H9 (cell line): ENCODE measurements around the gene TFF3. TPM values are rescaled to one million over a fixed set of nuclear protein-coding genes. Genes with fewer than 3 reads are reported as not detected.

ENCODE experiments used
- DNase-seq: peaks from one replicate; pipeline ENCODE4 v3.0.0-alpha.2; 2017
- H2AFZ ChIP-seq: one replicate; pipeline ENCODE4 v1.6.1; 2013; ENCODE audit warnings: mild to moderate bottlenecking, low read length, control low read depth, moderate library complexity
- H2AK5ac ChIP-seq: 2 replicates; pipeline ENCODE4 v1.6.1; 2013; ENCODE audit warnings: low read length, control low read depth, mixed read lengths; ENCODE audit not compliant: insufficient read length
- H2BK120ac ChIP-seq: one replicate; pipeline ENCODE4 v1.6.1; 2013; ENCODE audit warnings: low read depth, mild to moderate bottlenecking, low read length, control low read depth, inconsistent platforms; ENCODE audit not compliant: poor library complexity, severe bottlenecking
- H2BK12ac ChIP-seq: 2 replicates; pipeline ENCODE4 v1.6.1; 2013; ENCODE audit warnings: low read length, control low read depth, mixed read lengths, low read depth; ENCODE audit not compliant: insufficient read length
- H2BK15ac ChIP-seq: 2 replicates; pipeline ENCODE4 v1.6.1; 2013; ENCODE audit warnings: low read depth, low read length, control low read depth
- H2BK20ac ChIP-seq: one replicate; pipeline ENCODE4 v1.6.1; 2013; ENCODE audit warnings: low read depth, mild to moderate bottlenecking, low read length, control low read depth, inconsistent platforms; ENCODE audit not compliant: poor library complexity, severe bottlenecking
- H2BK5ac ChIP-seq: 2 replicates; pipeline ENCODE4 v1.6.1; 2013; ENCODE audit warnings: low read length, control low read depth, mixed read lengths; ENCODE audit not compliant: insufficient read length
- H3K14ac ChIP-seq: 2 replicates; pipeline ENCODE4 v1.6.1; 2013; ENCODE audit warnings: low read length, control low read depth; ENCODE audit not compliant: insufficient read depth
- H3K18ac ChIP-seq: 2 replicates; pipeline ENCODE4 v1.6.1; 2013; ENCODE audit warnings: low read depth, mild to moderate bottlenecking, mixed read lengths, low read length, control low read depth; ENCODE audit not compliant: insufficient read length
- H3K23ac ChIP-seq: 2 replicates; pipeline ENCODE4 v1.6.1; 2013; ENCODE audit warnings: low read length, control low read depth, mixed read lengths, low read depth; ENCODE audit not compliant: insufficient read length
- H3K23me2 ChIP-seq: 2 replicates; pipeline ENCODE4 v1.6.1; 2013; ENCODE audit warnings: low read depth, mild to moderate bottlenecking, mixed read lengths, low read length, control low read depth; ENCODE audit not compliant: insufficient read length, poor library complexity, severe bottlenecking
- H3K27ac ChIP-seq: 2 replicates; pipeline ENCODE4 v1.5.1; 2013; ENCODE audit warnings: low read length, control low read depth, mixed read lengths, low read depth; ENCODE audit not compliant: insufficient read length
- H3K27me3 ChIP-seq: 2 replicates; pipeline ENCODE4 v1.6.1; 2013; ENCODE audit warnings: low read length, control low read depth, inconsistent platforms; ENCODE audit not compliant: insufficient read depth
- H3K4ac ChIP-seq: 2 replicates; pipeline ENCODE4 v1.6.1; 2013; ENCODE audit warnings: low read depth, mild to moderate bottlenecking, control low read depth, inconsistent platforms, low read length, moderate library complexity
- H3K4me1 ChIP-seq: 2 replicates; pipeline ENCODE4 v1.6.1; 2013; ENCODE audit warnings: low read length, control low read depth, inconsistent platforms; ENCODE audit not compliant: insufficient read depth
- H3K4me2 ChIP-seq: 2 replicates; pipeline ENCODE4 v1.6.1; 2013; ENCODE audit warnings: low read length, control low read depth, mixed read lengths; ENCODE audit not compliant: insufficient read length, insufficient read depth
- H3K56ac ChIP-seq: 2 replicates; pipeline ENCODE4 v1.6.1; 2013; ENCODE audit warnings: low read depth, mild to moderate bottlenecking, mixed read lengths, low read length, control low read depth; ENCODE audit not compliant: insufficient read length
- H3K79me1 ChIP-seq: 2 replicates; pipeline ENCODE4 v1.6.1; 2013; ENCODE audit warnings: low read depth, mild to moderate bottlenecking, moderate library complexity, low read length, control low read depth, inconsistent platforms; ENCODE audit not compliant: insufficient read depth, poor library complexity, severe bottlenecking
- H3K79me2 ChIP-seq: 2 replicates; pipeline ENCODE4 v1.6.1; 2013; ENCODE audit warnings: low read length, control low read depth, inconsistent platforms; ENCODE audit not compliant: insufficient read depth
- H3K9ac ChIP-seq: 2 replicates; pipeline ENCODE4 v1.6.1; 2013; ENCODE audit warnings: low read length, control low read depth, mixed read lengths; ENCODE audit not compliant: insufficient read length; ENCODE audit errors: extremely low read depth
- H3K9me3 ChIP-seq: one replicate; pipeline ENCODE4 v1.6.1; 2013; ENCODE audit warnings: low read depth, low read length, inconsistent platforms; ENCODE audit not compliant: control insufficient read depth
- H3T11ph ChIP-seq: one replicate; pipeline ENCODE4 v1.6.1; 2013; ENCODE audit warnings: mild to moderate bottlenecking, low read length, control low read depth, inconsistent platforms
- H4K20me1 ChIP-seq: one replicate; pipeline ENCODE4 v1.6.1; 2013; ENCODE audit not compliant: control insufficient read depth, insufficient read length, insufficient read depth
- H4K5ac ChIP-seq: 2 replicates; pipeline ENCODE4 v1.6.1; 2013; ENCODE audit warnings: low read depth, mild to moderate bottlenecking, mixed read lengths, low read length, control low read depth; ENCODE audit not compliant: insufficient read length
- H4K8ac ChIP-seq: replicated peaks from 2 replicates; pipeline ENCODE4 v1.6.1; 2013; ENCODE audit warnings: low read length, control low read depth, mixed read lengths, low read depth; ENCODE audit not compliant: insufficient read length
- H4K91ac ChIP-seq: 2 replicates; pipeline ENCODE4 v1.6.1; 2013; ENCODE audit warnings: low read depth, mild to moderate bottlenecking, moderate library complexity, mixed read lengths, low read length, control low read depth; ENCODE audit not compliant: insufficient read length
- H3K27ac Mint-ChIP-seq, 3 experiments: 2 replicates in 2 of 3; 3 replicates in 1 of 3; pipeline ENCODE4 v1.8.0; 2020 to 2021; ENCODE audit warnings: mixed read lengths in 3 of 3, mild to moderate bottlenecking in 1 of 3, moderate library complexity in 1 of 3
- H3K27me3 Mint-ChIP-seq: 2 replicates; pipeline ENCODE4 v1.8.0; 2021; ENCODE audit warnings: low read depth, mild to moderate bottlenecking, moderate library complexity, mixed read lengths
- H3K36me3 Mint-ChIP-seq, 3 experiments: 2 replicates in 2 of 3; 3 replicates in 1 of 3; pipeline ENCODE4 v1.8.0; 2020 to 2021; ENCODE audit warnings: low read depth in 3 of 3, mixed read lengths in 3 of 3; ENCODE audit not compliant: insufficient read depth in 1 of 3
- H3K4me1 Mint-ChIP-seq, 2 experiments: 2 replicates each; pipeline ENCODE4 v1.8.0; 2020; ENCODE audit warnings: mixed read lengths in 2 of 2
- H3K4me3 Mint-ChIP-seq, 2 experiments: 2 replicates in 1 of 2; 3 replicates in 1 of 2; pipeline ENCODE4 v1.8.0; 2020 to 2021; ENCODE audit warnings: mild to moderate bottlenecking in 2 of 2, mixed read lengths in 2 of 2, moderate library complexity in 1 of 2
- H3K9me3 Mint-ChIP-seq, 2 experiments: 2 replicates in 1 of 2; 3 replicates in 1 of 2; pipeline ENCODE4 v1.8.0; 2020; ENCODE audit warnings: mild to moderate bottlenecking in 2 of 2, mixed read lengths in 2 of 2, moderate library complexity in 1 of 2
- WGBS: extraction: QIAGEN DNeasy Blood & Tissue Kit; methylation state at CpG from one replicate; pipeline ENCODE4 v1.1.7; 2013; ENCODE audit warnings: missing lambda C conversion rate, low lambda C conversion rate, mixed read lengths; ENCODE audit not compliant: insufficient read length; ENCODE audit errors: extremely low coverage; 5-methylcytosine and 5-hydroxymethylcytosine counted together
- total RNA-seq: library from RNA; stranded (reverse); gene quantifications from 2 replicates; pipeline ENCODE4 v1.2.1, GENCODE V29; 2021
- TF ChIP-seq, protein P1 (sequence below): fragments of 200-600 bp; sonication (generic); conservative IDR thresholded peaks from 3 replicates; pipeline ENCODE4 v1.8.0; 2021; ENCODE audit warnings: antibody characterized with exemption, mild to moderate bottlenecking

TFF3 gene
- total RNA-seq, 1 experiment from 2014 or later, result 1.5 TPM

DNA sequence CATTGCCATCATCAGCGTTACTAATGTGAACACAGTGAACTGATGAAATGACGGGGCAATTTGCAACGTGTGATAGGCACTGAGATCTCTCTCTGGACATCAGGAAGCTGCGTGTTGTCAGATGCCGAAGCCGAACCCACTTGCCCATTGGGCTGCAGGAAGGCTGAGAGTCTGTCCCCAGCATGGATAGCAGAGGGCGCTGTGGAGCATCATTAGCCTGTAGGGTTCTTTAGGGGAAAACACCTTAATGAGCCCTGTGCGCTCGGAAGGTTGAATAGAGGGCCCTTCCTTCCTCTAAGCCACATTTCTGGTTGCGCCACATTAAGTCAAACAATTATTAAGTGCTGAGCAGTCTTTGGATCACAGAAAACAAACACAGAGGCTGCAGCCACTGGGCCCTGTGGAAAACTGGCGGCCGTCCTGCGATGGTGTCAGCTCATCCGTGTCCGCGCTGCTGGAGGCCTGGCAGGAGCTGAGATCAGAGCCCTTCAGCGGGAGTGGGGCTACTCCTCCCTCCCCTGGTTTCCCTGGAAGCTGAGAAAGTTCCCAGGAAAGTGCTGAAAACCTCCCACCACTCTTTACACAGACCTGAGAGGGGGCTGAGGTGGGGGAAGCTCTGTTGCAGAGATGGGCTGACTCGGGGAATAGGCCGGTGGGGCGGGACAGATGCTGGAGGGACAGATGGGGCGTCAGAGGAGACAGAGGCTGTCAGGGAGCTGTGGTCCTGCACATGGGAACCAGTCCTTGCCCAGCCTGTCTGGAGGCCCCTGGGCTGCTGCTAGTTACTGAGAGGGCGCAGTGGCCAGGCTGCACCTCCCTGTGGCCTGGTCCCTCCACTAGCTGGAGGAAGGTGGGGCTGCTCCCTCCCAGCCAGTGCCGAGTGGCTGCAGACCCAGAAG is 22.9 kb upstream of the TFF3 start:
- Histone ChIP-seq H4K91ac (no peak overlapping the region), H3K9me3 (no peaks in the 10 kb centered on the region), H3K4me2 (peak overlapping the region; percentile 6), H4K20me1 (no peaks in the 10 kb centered on the region), H3K56ac (no peak overlapping the region), H2BK20ac (no peak overlapping the region), H3K9ac (no peak overlapping the region), H4K5ac (no peak overlapping the region), H2BK120ac (no peak overlapping the region), H3K27ac (no peak overlapping the region), H3K79me1 (no peaks in the 10 kb centered on the region), H3K79me2 (no peaks in the 10 kb centered on the region), H4K8ac (no peak overlapping the region), H2BK5ac (no peak overlapping the region), H2BK12ac (no peak overlapping the region), H3K27me3 (no peaks in the 10 kb centered on the region), H3K4ac (no peak overlapping the region), H2AFZ (no peak overlapping the region), H2BK15ac (no peak overlapping the region), H3K4me1 (peaks cover 1% of the 10 kb centered on the region; the same call in 1 of the 2 replicates), H3K18ac (peak overlapping the region; percentile 13), H3K14ac (no peak overlapping the region; the same call in 1 of the 2 replicates), H3K23ac (no peak overlapping the region), H2AK5ac (no peak overlapping the region), H3T11ph (no peak overlapping the region), H3K23me2 (no peaks in the 10 kb centered on the region)
- H3K4me1 Mint-ChIP-seq, result peaks cover 28 to 32% of the 10 kb centered on the region in 2 experiments
- WGBS, result no CpG with 5 or more reads among the region's 23 CpGs
- peak overlapping the region; percentile 53 to 76 (median 62); a peak in 3 of 7 replicates for H3K27ac Mint-ChIP-seq
- no peaks in the 10 kb centered on the region; a peak in 1 of 7 replicates for H3K36me3 Mint-ChIP-seq
- H3K9me3 Mint-ChIP-seq, result peaks cover 2 to 4% of the 10 kb centered on the region in 2 experiments; a peak in 2 of 5 replicates
- H3K4me3 Mint-ChIP-seq, result peak overlapping the region in 1 of 2 experiments; percentile 27; a peak in 2 of 5 replicates
- no peaks in the 10 kb centered on the region for H3K27me3 Mint-ChIP-seq
- TF ChIP-seq, protein P1, sequence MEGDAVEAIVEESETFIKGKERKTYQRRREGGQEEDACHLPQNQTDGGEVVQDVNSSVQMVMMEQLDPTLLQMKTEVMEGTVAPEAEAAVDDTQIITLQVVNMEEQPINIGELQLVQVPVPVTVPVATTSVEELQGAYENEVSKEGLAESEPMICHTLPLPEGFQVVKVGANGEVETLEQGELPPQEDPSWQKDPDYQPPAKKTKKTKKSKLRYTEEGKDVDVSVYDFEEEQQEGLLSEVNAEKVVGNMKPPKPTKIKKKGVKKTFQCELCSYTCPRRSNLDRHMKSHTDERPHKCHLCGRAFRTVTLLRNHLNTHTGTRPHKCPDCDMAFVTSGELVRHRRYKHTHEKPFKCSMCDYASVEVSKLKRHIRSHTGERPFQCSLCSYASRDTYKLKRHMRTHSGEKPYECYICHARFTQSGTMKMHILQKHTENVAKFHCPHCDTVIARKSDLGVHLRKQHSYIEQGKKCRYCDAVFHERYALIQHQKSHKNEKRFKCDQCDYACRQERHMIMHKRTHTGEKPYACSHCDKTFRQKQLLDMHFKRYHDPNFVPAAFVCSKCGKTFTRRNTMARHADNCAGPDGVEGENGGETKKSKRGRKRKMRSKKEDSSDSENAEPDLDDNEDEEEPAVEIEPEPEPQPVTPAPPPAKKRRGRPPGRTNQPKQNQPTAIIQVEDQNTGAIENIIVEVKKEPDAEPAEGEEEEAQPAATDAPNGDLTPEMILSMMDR, result peak; percentile 87
- DNase-seq, result peak; percentile 86
